HepG2 (cell line): ENCODE results near the gene UBE2G2. TPM values are rescaled to one million over a fixed set of nuclear protein-coding genes. Genes with fewer than 3 reads are reported as not detected.

Source experiments
- ATAC-seq: fragments of 200-7000 bp; cut with Tn5 transposase; 3 replicates; pipeline ENCODE4 v1.9.1; 2020; ENCODE audit warnings: mild to moderate bottlenecking, moderate library complexity
- BruUV-seq: library from RNA; stranded (reverse); fragments of 400-500 nt; replicated peaks from 2 replicates; lab custom pipeline; 2021; lab: Mats Ljungman, UMichigan
- CTCF ChIA-PET: fragments of 300-600 bp; formaldehyde crosslinking; extraction: SDS; loops from one replicate; lab custom pipeline; 2021; ENCODE audit warnings: low total read pairs, inconsistent platforms, low intra/inter-chr PET ratio; lab: Yijun Ruan, JAX
- POLR2A ChIA-PET: fragments of 350-600 bp; sonication (Branson Sonifier 250); formaldehyde crosslinking; loops from one replicate; lab custom pipeline; 2020; ENCODE audit warnings: antibody characterized with exemption, inconsistent platforms; lab: Yijun Ruan, JAX
- DNase-seq: peaks from one replicate; pipeline ENCODE4 v3.0.0-alpha.2; 2015; ENCODE audit warnings: low spot score
- FAIRE-seq: peaks from 3 replicates; lab custom pipeline; 2011; peaks lifted over from hg19 to GRCh38; lab: Jason Lieb, UNC
- H2AFZ ChIP-seq: one replicate; pipeline ENCODE4 v1.6.1; 2011; ENCODE audit warnings: low read length, inconsistent platforms
- H3K27ac ChIP-seq: fragments of 300-600 bp; 3 replicates; pipeline ENCODE4 v1.8.0; 2011; ENCODE audit warnings: mixed run types, mild to moderate bottlenecking, mixed read lengths, low read length, inconsistent platforms; ENCODE audit not compliant: insufficient read depth; ENCODE audit errors: extremely low read length
- H3K27me3 ChIP-seq, 2 experiments: fragments of 200-600 bp in 1 of 2; 2 replicates in 1 of 2; 3 replicates in 1 of 2; pipeline versions ENCODE4 v1.6.0 to v1.8.0; 2011; ENCODE audit warnings: low read length in 2 of 2, mild to moderate bottlenecking in 2 of 2, moderate library complexity in 2 of 2, inconsistent platforms in 1 of 2; ENCODE audit not compliant: insufficient read depth in 2 of 2, control insufficient read depth in 1 of 2
- H3K36me3 ChIP-seq, 2 experiments: fragments of 200-600 bp in 1 of 2; replicated peaks in 1 of 2; 2 replicates in 1 of 2; 3 replicates in 1 of 2; pipeline versions ENCODE4 v1.5.1 to v1.8.0; 2011; ENCODE audit warnings: low read length in 2 of 2, inconsistent platforms in 1 of 2; ENCODE audit not compliant: insufficient read depth in 2 of 2, control insufficient read depth in 1 of 2
- H3K4me1 ChIP-seq: 2 replicates; pipeline ENCODE4 v1.5.1; 2012; ENCODE audit warnings: low read length, inconsistent platforms; ENCODE audit not compliant: insufficient read depth
- H3K4me2 ChIP-seq: 2 replicates; pipeline ENCODE4 v1.6.0; 2011; ENCODE audit warnings: low read depth, low read length, inconsistent platforms
- H3K4me3 ChIP-seq, 3 experiments: fragments of 200-600 bp in 1 of 3; sonication (generic), shearing (Covaris generic) in 1 of 3; replicated peaks in 1 of 3; 2 replicates each; pipeline ENCODE4 v1.5.1; 2011 to 2016; ENCODE audit warnings: low read length in 3 of 3, inconsistent platforms in 2 of 3, low read depth in 2 of 3, mild to moderate bottlenecking in 2 of 3, control low read depth in 1 of 3, mixed read lengths in 1 of 3; ENCODE audit not compliant: insufficient read depth in 1 of 3
- H3K79me2 ChIP-seq: one replicate; pipeline ENCODE4 v1.6.1; 2011; ENCODE audit warnings: low read length, inconsistent platforms; ENCODE audit not compliant: insufficient read depth
- H3K9ac ChIP-seq: 2 replicates; pipeline ENCODE4 v1.6.0; 2011; ENCODE audit warnings: mild to moderate bottlenecking, low read depth, low read length, inconsistent platforms; ENCODE audit not compliant: insufficient read depth
- H3K9me3 ChIP-seq: 2 replicates; pipeline ENCODE4 v1.5.1; 2012; ENCODE audit warnings: mild to moderate bottlenecking, low read length
- H4K20me1 ChIP-seq: 2 replicates; pipeline ENCODE4 v1.6.0; 2011; ENCODE audit warnings: inconsistent platforms, mild to moderate bottlenecking, low read length, moderate library complexity; ENCODE audit not compliant: insufficient read depth
- FOXC1 ChIP-seq: sonication (generic); formaldehyde crosslinking; IDR thresholded peaks from 2 replicates; pipeline ENCODE4 v1.8.0; 2022; ENCODE audit warnings: mild to moderate bottlenecking, missing genetic modification reagents, borderline replicate concordance
- HMGA1 ChIP-seq: sonication (generic); formaldehyde crosslinking; conservative IDR thresholded peaks from 2 replicates; pipeline ENCODE4 v1.4.0; 2020; ENCODE audit warnings: missing genetic modification reagents
- NBN ChIP-seq: fragments of 450-650 bp; conservative IDR thresholded peaks from 2 replicates; pipeline ENCODE4 v1.6.1; 2017
- NFKBIZ ChIP-seq: IDR thresholded peaks from 2 replicates; pipeline ENCODE4 v1.6.1; 2018; ENCODE audit warnings: missing genetic modification reagents, missing compliant biosample characterization
- NR2F1 ChIP-seq, 2 experiments: fragments of 450-650 bp in 1 of 2; formaldehyde crosslinking in 1 of 2; IDR thresholded peaks; 2 replicates each; pipeline versions ENCODE4 v1.5.0 to v1.6.1; 2016 to 2020; ENCODE audit warnings: mild to moderate bottlenecking in 1 of 2, missing compliant biosample characterization in 1 of 2, missing genetic modification reagents in 1 of 2, moderate library complexity in 1 of 2
- PAX8 ChIP-seq: sonication (generic); formaldehyde crosslinking; IDR thresholded peaks from 2 replicates; pipeline ENCODE4 v1.8.0; 2022; ENCODE audit warnings: mild to moderate bottlenecking, missing genetic modification reagents, borderline replicate concordance
- PHF8 ChIP-seq: sonication (generic); formaldehyde crosslinking; IDR thresholded peaks from 2 replicates; pipeline ENCODE4 v1.5.0; 2020; ENCODE audit warnings: missing genetic modification reagents
- REST ChIP-seq, 2 experiments: IDR thresholded peaks; 2 replicates each; pipeline ENCODE4 v1.6.1; 2011 to 2012; ENCODE audit warnings: low read length in 2 of 2, borderline replicate concordance in 1 of 2, low read depth in 1 of 2, mild to moderate bottlenecking in 1 of 2, moderate library complexity in 1 of 2
- RFX3 ChIP-seq: IDR thresholded peaks from 2 replicates; pipeline ENCODE4 v1.6.1; 2016; ENCODE audit warnings: missing biosample characterization, missing genetic modification reagents
- STAG1 ChIP-seq: sonication (generic); formaldehyde crosslinking; IDR thresholded peaks from 2 replicates; pipeline ENCODE4 v1.4.0; 2020; ENCODE audit warnings: missing genetic modification reagents
- XRCC5 ChIP-seq: fragments of 200-400 bp; formaldehyde crosslinking; optimal IDR thresholded peaks from 2 replicates; pipeline ENCODE3; 2017; ENCODE audit warnings: mild to moderate bottlenecking, low read length
- ZFP41 ChIP-seq: sonication (generic); formaldehyde crosslinking; IDR thresholded peaks from 2 replicates; pipeline ENCODE4 v1.4.0; 2020; ENCODE audit warnings: mild to moderate bottlenecking, missing genetic modification reagents, borderline replicate concordance
- ZNF205 ChIP-seq: IDR thresholded peaks from 2 replicates; pipeline ENCODE4 v1.6.1; 2018; ENCODE audit warnings: missing biosample characterization, missing genetic modification reagents
- WGBS: methylation state at CpG from one replicate; pipeline ENCODE4 v1.1.6; 2017; ENCODE audit warnings: low lambda C conversion rate; 5-methylcytosine and 5-hydroxymethylcytosine counted together
- in situ Hi-C: cut with HindIII; loops from 2 replicates; pipeline ENCODE4 v1.10.0; 2017; ENCODE audit warnings: low pct_unique_long_range_greater_than_20kb; ENCODE audit not compliant: extremely low pct_ligation_motif_present
- intact Hi-C: fragments of 100-400 bp; cut with micrococcal nuclease; formaldehyde crosslinking; loops from one replicate; pipeline ENCODE4 v1.10.0; 2022; ENCODE audit not compliant: unreplicated experiment
- polyA plus RNA-seq, 8 experiments: library from polyadenylated mRNA; depleted of rRNA in 3 of 8; stranded (reverse) in 7 of 8; unstranded in 1 of 8; fragments of >200 nt; fragmentation: Illumina TruSeq in 4 of 8; extraction: Trizol in 4 of 8; gene quantifications; 2 replicates each; pipeline versions ENCODE4 v1.2.1 to v1.2.3, GENCODE V29; 2011 to 2016; ENCODE audit warnings: low read depth in 4 of 8, missing spikeins in 1 of 8, mixed read lengths in 1 of 8; ENCODE audit not compliant: insufficient read depth in 1 of 8
- total RNA-seq, 5 experiments: library from RNA; depleted of rRNA; stranded (reverse); fragments of >200 nt; fragmentation: Illumina TruSeq; extraction: Trizol; gene quantifications; 2 replicates each; pipeline ENCODE4 v1.2.3, GENCODE V29; 2016; ENCODE audit warnings: low read depth in 1 of 5

UBE2G2 gene
- total and polyA plus RNA-seq, 2 of the 13 experiments (the other 11 are each of a cell fraction or from before 2014, with no cell fraction given): 55.4 to 92.0 TPM

GRCh38 chr21:44799646-44800045 is 2.0 kb downstream of the UBE2G2 start:
- Histone ChIP-seq H3K27ac (no peak overlapping the region), H3K27me3 (no peaks in the 10 kb centered on the region; a peak in 1 of 5 replicates), H3K36me3 (peaks cover 0 to 12% of the 10 kb centered on the region in 2 experiments; a peak in 3 of 5 replicates), H3K4me1 (peaks cover 57% of the 10 kb centered on the region), H3K4me3 (peak overlapping the region in 2 of 3 experiments; percentile 79 to 80; a peak in 2 of 6 replicates), H4K20me1 (peaks cover 14% of the 10 kb centered on the region), H2AFZ (no peak overlapping the region), H3K9ac (peak overlapping the region; percentile 85; the same call in 1 of the 2 replicates), H3K4me2 (peak overlapping the region; percentile 99), H3K9me3 (no peaks in the 10 kb centered on the region), H3K79me2 (peaks cover 65% of the 10 kb centered on the region)
- BruUV-seq: no TSS peak
- CTCF ChIA-PET: interaction anchor here (1.7 kb wide), 1 partner anchor 112 kb away, joined by 7 read pairs; no protein-coding TSS in a partner anchor
- POLR2A ChIA-PET: interaction anchor here (5.6 kb wide), 1 partner anchor 113 kb away, joined by 31 read pairs; no protein-coding TSS in a partner anchor
- no peak for DNase-seq
- no peak for ATAC-seq
- FAIRE-seq: no peak
- WGBS: 80% methylated on average over 1 of the region's 1 CpG
- intact Hi-C loops (loop anchor here (1.0 to 5.0 kb wide), 5 partner anchors 47 to 133 kb away; partner anchors contain the start of gene PTTG1IP), in situ Hi-C loops (loop anchor here (5.0 kb wide), 2 partner anchors 48 to 113 kb away; no protein-coding TSS in a partner anchor)
- TF ChIP-seq NBN: no peak
- no peak for TF ChIP-seq FOXC1
- peak; percentile 3 for TF ChIP-seq XRCC5
- no peak for TF ChIP-seq NR2F1 (CRISPR knock-in tag; IDR thresholded peaks at IDR 0.05)
- TF ChIP-seq PHF8 (CRISPR knock-in tag): 0 out of 2 replicates have a peak, but pooled peaks have one; percentile 1

DNA sequence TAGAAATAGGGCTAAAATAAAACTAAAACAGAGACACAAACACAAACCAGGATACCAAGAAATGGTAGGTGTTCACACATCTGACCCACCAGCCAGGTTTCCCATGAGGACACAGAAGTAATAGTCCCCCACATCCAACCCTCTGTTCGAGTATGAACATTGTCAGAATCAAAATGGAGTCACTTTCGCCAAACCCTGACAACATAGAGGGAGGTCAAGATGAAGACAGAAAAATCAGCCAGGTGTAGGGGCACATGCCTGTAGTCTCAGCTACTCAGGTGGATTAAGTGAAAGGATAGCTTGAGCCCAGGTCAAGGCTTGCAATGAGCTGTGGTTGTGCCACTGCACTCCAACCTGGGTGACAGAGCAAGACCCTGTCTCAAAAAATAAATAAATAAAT is 3.8 kb downstream of the UBE2G2 start:
- H3K4me2 ChIP-seq: no peak overlapping the region
- in situ Hi-C loops (no loop called here), intact Hi-C loops (no loop called here)
- H3K27me3 ChIP-seq: no peaks in the 10 kb centered on the region; a peak in 1 of 5 replicates
- H2AFZ ChIP-seq: no peak overlapping the region
- H3K9me3 ChIP-seq: no peaks in the 10 kb centered on the region
- POLR2A ChIA-PET: interaction anchor here (0.7 kb wide), 1 partner anchor 50 kb away, joined by 5 read pairs; no protein-coding TSS in a partner anchor
- FAIRE-seq: no peak
- ATAC-seq: no peak
- peaks cover 78% of the 10 kb centered on the region for H3K79me2 ChIP-seq
- BruUV-seq: no TSS peak
- H3K4me3 ChIP-seq: no peak overlapping the region
- peaks cover 0 to 11% of the 10 kb centered on the region in 2 experiments; a peak in 2 of 5 replicates for H3K36me3 ChIP-seq
- 96% methylated on average over 2 of the region's 2 CpGs for whole genome bisulfite sequencing
- peaks cover 18% of the 10 kb centered on the region for H4K20me1 ChIP-seq
- H3K9ac ChIP-seq: no peak overlapping the region
- CTCF ChIA-PET: no interaction called here
- TF ChIP-seq STAG1 (CRISPR knock-in tag) (no peak), ZNF205 (no peak), REST (IDR thresholded peaks at IDR 0.05; ENCODE audit: borderline replicate concordance in 1 of 2, low read depth in 1 of 2, low read length in 2 of 2) (no peak), PAX8 (no peak), ZFP41 (no peak), HMGA1 (CRISPR knock-in tag) (no peak), NFKBIZ (CRISPR knock-in tag) (no peak), RFX3 (CRISPR knock-in tag) (no peak)
- H3K27ac ChIP-seq: no peak overlapping the region
- H3K4me1 ChIP-seq: peaks cover 57% of the 10 kb centered on the region
- DNase-seq: no peak
